A549 (cell line): ENCODE results near the gene MOB2.

Experiments used
- CTCF ChIP-seq: fragments of >200 bp; sonication (Bioruptor Twin); formaldehyde crosslinking; IDR thresholded peaks from 3 replicates; pipeline ENCODE4 v1.5.1; 2016
- REST ChIP-seq: fragments of 200-600 bp; sonication (generic); IDR thresholded peaks from 2 replicates; pipeline ENCODE4 v1.6.1; 2016; ENCODE audit warnings: antibody characterized with exemption, mild to moderate bottlenecking, moderate library complexity

DNA sequence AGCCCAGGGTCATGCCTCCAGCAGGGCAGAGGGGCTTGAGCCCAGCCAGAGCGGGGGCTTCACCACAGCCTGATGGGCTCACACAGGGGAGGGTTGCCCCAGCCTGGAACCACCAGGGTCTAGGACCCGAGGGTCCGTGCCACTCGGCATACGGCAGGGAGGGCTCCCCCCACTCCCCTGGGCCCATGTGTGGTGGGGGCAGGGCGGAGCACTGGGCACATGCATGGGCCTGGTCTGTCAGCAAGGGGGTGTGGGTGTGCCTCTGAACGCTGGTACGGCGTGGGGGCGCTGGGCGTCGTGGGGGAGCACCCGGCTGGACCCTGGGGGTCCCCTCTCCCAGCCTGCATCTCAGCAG, 29.3 kb downstream of the MOB2 start:
- TF ChIP-seq CTCF (no peak), REST (no peak)
